Measurements from ENCODE around the gene SUMO3.

SUMO3 gene

GRCh38 chr21:44817914-44818639, at the start of gene SUMO3:
Gene SUMO3 (minus strand): TSS chr21:44818062. CDS start chr21:44817968, 94 bp downstream.
- H3K27ac ChIP-seq (ENCODE audit: low read depth, low read length) = no peak within 1 kb of the TSS; the same call in 1 of the 2 replicates

GRCh38 chr21:44867464-44867863, 49.6 kb upstream of the SUMO3 start:
- Histone ChIP-seq H3K27ac (ENCODE audit: low read depth, low read length) (no peak overlapping the region), H3K9me3 (ENCODE audit: insufficient read depth, low read length) (no peaks in the 10 kb centered on the region), H2AFZ (ENCODE audit: low read depth, low read length, severe bottlenecking) (no peak overlapping the region), H3K4me3 (ENCODE audit: insufficient read depth, low read length, poor library complexity, severe bottlenecking) (no peak overlapping the region), H3K9ac (ENCODE audit: low read length) (no peak overlapping the region), H3K4me2 (ENCODE audit: low read depth, low read length, poor library complexity, severe bottlenecking) (no peak overlapping the region), H3K36me3 (ENCODE audit: low read length) (no peaks in the 10 kb centered on the region), H4K20me1 (ENCODE audit: low read depth, low read length) (peaks cover 16% of the 10 kb centered on the region; the same call in 1 of the 2 replicates), H3K79me2 (ENCODE audit: insufficient read depth, low read length) (peaks cover 47% of the 10 kb centered on the region; the same call in 1 of the 2 replicates), H3K27me3 (ENCODE audit: low read length) (no peaks in the 10 kb centered on the region), H3F3A (ENCODE audit: insufficient read depth) (no peaks in the 10 kb centered on the region), H3K9me2 (replicated peaks; ENCODE audit: insufficient read depth, low read length) (no peaks in the 10 kb centered on the region)
- TF ChIP-seq CTCF (IDR thresholded peaks at IDR 0.05; ENCODE audit: insufficient read depth, low read length, poor library complexity, severe bottlenecking) (no peak), EZH2phosphoT487 (conservative IDR thresholded peaks at IDR 0.05; ENCODE audit: low read length) (no peak)

More at GRCh38 chr21:44817914-44818639, at the start of gene SUMO3:
- Histone ChIP-seq H3K36me3 (ENCODE audit: low read length) (no peaks in the 10 kb centered on the region; the same call in 1 of the 2 replicates), H4K20me1 (ENCODE audit: low read depth, low read length) (no peaks in the 10 kb centered on the region), H3K27me3 (ENCODE audit: low read length) (no peaks in the 10 kb centered on the region), H3F3A (ENCODE audit: insufficient read depth) (0 out of 2 replicates have a peak, but pooled peaks cover 3% of the 10 kb centered on the region), H3K4me2 (ENCODE audit: low read depth, low read length, poor library complexity, severe bottlenecking) (peak within 1 kb of the TSS; percentile 64), H3K9me2 (replicated peaks; ENCODE audit: insufficient read depth, low read length) (no peaks in the 10 kb centered on the region), H3K79me2 (ENCODE audit: insufficient read depth, low read length) (peaks cover 41% of the 10 kb centered on the region), H2AFZ (ENCODE audit: low read depth, low read length, severe bottlenecking) (peak within 1 kb of the TSS; percentile 97), H3K9ac (ENCODE audit: low read length) (peak within 1 kb of the TSS; percentile 70), H3K9me3 (ENCODE audit: insufficient read depth, low read length) (peaks cover 11% of the 10 kb centered on the region; the same call in 1 of the 2 replicates), H3K4me3 (ENCODE audit: insufficient read depth, low read length, poor library complexity, severe bottlenecking) (peak within 1 kb of the TSS; percentile 65)
- TF ChIP-seq CTCF (IDR thresholded peaks at IDR 0.05; ENCODE audit: insufficient read depth, low read length, poor library complexity, severe bottlenecking) (peak; percentile 12), EZH2phosphoT487 (conservative IDR thresholded peaks at IDR 0.05; ENCODE audit: low read length) (no peak)

- no peak overlapping the region for H3K4me3 ChIP-seq (ENCODE audit: insufficient read depth, low read length, poor library complexity, severe bottlenecking)
- H3K27ac ChIP-seq (ENCODE audit: low read depth, low read length) = no peak overlapping the region
- peaks cover 9% of the 10 kb centered on the region; the same call in 1 of the 2 replicates for H4K20me1 ChIP-seq (ENCODE audit: low read depth, low read length)
- no peaks in the 10 kb centered on the region for H3K9me3 ChIP-seq (ENCODE audit: insufficient read depth, low read length)
- no peaks in the 10 kb centered on the region for H3K36me3 ChIP-seq (ENCODE audit: low read length)
- no peak overlapping the region for H3K9ac ChIP-seq (ENCODE audit: low read length)
- H3F3A ChIP-seq (ENCODE audit: insufficient read depth) = no peaks in the 10 kb centered on the region
- peaks cover 41% of the 10 kb centered on the region; the same call in 1 of the 2 replicates for H3K79me2 ChIP-seq (ENCODE audit: insufficient read depth, low read length)
- no peak overlapping the region for H3K4me2 ChIP-seq (ENCODE audit: low read depth, low read length, poor library complexity, severe bottlenecking)
- H3K27me3 ChIP-seq (ENCODE audit: low read length) = no peaks in the 10 kb centered on the region
- no peak overlapping the region for H2AFZ ChIP-seq (ENCODE audit: low read depth, low read length, severe bottlenecking)
- no peaks in the 10 kb centered on the region for H3K9me2 ChIP-seq (replicated peaks; ENCODE audit: insufficient read depth, low read length)
- TF ChIP-seq CTCF (IDR thresholded peaks at IDR 0.05; ENCODE audit: insufficient read depth, low read length, poor library complexity, severe bottlenecking) (no peak), EZH2phosphoT487 (conservative IDR thresholded peaks at IDR 0.05; ENCODE audit: low read length) (no peak)
Measured at GRCh38 chr21:44866780-44867179, 48.9 kb upstream of the SUMO3 start.
